Choroid plexus epithelial cell (primary cell): ENCODE results near the gene NUP214.

Experiments used
- DNase-seq: peaks from one replicate; pipeline ENCODE4 v3.0.0-alpha.2; 2010; ENCODE audit warnings: low read depth
- H3K4me3 ChIP-seq: 2 replicates; pipeline ENCODE4 v1.5.1; 2011; ENCODE audit warnings: low read depth, mild to moderate bottlenecking, control low read depth, low read length, moderate library complexity
- TF ChIP-seq, protein P1 (sequence below): conservative IDR thresholded peaks from 2 replicates; pipeline ENCODE4 v1.5.1; 2011; ENCODE audit warnings: low read depth, mild to moderate bottlenecking, control low read depth, inconsistent platforms, low read length, moderate library complexity

The NUP214 gene

DNA sequence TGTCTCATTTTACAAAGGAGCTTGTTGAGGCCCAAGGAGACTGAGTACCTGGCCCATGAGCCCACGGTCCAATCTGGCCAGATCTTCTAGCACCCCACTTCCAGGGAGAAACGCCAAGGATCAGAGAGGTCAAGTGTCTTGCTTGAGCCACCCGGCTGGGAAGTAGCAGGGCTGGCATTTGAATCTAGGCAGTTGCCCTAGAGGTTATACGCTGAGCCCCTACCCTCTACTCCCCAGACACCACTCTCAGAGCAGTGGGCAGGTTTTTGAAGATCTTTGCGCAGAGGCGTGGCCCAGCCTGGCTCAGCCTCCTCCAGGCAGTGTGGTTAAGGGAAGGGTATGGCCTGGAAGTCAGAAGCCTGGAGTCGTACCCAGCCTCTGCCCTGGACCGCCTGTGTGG is 5.8 kb upstream of the NUP214 start:
- no peak overlapping the region for H3K4me3 ChIP-seq
- TF ChIP-seq, protein P1, sequence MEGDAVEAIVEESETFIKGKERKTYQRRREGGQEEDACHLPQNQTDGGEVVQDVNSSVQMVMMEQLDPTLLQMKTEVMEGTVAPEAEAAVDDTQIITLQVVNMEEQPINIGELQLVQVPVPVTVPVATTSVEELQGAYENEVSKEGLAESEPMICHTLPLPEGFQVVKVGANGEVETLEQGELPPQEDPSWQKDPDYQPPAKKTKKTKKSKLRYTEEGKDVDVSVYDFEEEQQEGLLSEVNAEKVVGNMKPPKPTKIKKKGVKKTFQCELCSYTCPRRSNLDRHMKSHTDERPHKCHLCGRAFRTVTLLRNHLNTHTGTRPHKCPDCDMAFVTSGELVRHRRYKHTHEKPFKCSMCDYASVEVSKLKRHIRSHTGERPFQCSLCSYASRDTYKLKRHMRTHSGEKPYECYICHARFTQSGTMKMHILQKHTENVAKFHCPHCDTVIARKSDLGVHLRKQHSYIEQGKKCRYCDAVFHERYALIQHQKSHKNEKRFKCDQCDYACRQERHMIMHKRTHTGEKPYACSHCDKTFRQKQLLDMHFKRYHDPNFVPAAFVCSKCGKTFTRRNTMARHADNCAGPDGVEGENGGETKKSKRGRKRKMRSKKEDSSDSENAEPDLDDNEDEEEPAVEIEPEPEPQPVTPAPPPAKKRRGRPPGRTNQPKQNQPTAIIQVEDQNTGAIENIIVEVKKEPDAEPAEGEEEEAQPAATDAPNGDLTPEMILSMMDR = no peak
- DNase-seq = no peak

DNA sequence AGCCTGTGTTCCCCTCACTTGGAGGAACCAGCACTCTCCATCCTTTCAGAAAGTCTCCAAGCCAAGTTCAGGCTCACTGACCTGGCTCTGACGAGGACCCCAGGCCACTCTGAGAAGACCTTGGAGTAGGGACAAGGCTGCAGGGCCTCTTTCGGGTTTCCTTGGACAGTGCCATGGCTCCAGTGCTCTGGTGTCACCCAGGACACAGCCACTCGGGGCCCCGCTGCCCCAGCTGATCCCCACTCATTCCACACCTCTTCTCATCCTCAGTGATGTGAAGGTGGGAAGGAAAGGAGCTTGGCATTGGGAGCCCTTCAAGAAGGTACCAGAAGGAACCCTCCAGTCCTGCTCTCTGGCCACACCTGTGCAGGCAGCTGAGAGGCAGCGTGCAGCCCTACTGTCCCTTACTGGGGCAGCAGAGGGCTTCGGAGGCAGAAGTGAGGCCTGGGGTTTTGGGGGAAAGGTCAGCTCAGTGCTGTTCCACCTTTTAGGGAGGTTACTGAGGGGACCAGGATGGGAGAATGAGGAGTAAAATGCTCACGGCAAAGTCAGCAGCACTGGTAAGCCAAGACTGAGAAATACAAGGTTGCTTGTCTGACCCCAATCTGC is 4.7 kb upstream of the NUP214 start:
- no peak overlapping the region for H3K4me3 ChIP-seq
- no peak for DNase-seq
- TF ChIP-seq, protein P1 = no peak

DNA sequence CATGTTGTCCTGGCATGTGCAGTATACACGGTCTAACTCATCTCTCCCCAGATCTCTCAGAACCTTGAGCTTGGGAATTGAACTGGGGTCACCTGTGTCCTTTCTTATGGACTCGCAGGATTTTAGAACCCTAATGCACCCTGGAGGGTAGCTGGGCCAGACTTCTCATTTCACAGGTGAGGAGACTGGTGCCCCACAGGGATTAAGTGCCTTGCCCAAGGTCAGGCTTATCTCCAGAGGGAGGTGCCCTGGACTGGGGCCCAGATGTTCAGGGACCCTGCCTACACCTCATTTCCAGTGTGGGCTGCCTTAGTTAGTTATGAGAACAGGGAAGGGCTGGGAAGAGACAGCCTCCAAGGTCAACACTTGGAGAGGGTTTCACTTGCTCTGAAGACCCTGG is 4.0 kb upstream of the NUP214 start:
- TF ChIP-seq, protein P1 = no peak
- DNase-seq = no peak
- H3K4me3 ChIP-seq = no peak overlapping the region

DNA sequence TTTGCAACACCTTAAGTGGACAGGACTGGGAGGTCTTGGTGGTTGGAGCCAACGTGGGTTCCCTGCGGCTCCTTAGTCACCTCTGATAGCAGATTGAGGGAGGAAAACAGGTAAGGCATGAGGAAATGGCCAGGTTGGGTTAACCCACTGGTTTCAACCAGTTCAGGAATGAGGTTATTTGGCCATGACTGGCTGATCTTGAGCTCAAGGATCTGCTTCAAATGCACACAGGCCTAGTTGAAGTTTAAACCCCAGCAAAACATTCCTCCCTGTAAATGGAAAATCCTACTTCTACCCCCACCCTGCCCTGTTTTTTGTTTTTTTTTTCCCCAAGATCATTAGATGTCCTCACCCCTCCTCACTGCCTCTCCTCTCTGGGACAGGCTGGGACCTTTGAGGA is 3.2 kb upstream of the NUP214 start:
- TF ChIP-seq, protein P1 = no peak
- DNase-seq = no peak
- H3K4me3 ChIP-seq = no peak overlapping the region

DNA sequence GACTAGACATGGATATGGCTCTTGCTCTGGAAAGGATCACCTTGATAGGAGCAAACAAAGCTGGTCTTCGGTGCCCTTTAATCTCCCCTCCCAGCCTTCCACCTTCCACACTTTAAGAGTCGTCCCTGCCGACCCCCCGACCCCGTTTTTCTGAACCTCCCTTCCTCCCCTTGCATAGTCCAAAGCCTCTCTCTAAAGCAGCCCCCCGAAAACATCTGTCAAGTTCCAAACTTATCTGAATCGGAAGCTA is 423 bp upstream of the NUP214 start:
- DNase-seq = no peak
- H3K4me3 ChIP-seq = peak overlapping the region; percentile 97
- TF ChIP-seq, protein P1 = no peak

DNA sequence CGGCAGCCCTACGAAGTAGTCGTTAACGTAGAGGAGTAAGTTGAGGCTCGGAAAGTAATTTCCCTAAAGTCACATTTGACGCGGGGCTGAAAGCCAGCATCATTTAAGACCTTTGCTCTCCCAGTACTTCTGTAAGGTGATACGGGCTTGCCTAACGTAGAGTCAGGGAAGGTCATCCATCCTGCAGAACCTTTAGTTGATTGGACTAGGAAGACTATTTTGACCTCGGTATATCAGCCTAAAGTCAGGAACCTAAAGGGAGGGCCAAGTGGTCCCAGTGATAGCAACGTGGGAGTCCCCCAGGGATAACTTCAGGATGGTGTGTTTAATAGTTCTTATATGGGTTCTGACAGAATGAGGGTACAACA is 657 bp downstream of the NUP214 start:
- no peak for DNase-seq
- H3K4me3 ChIP-seq = peak overlapping the region; percentile 97

DNA sequence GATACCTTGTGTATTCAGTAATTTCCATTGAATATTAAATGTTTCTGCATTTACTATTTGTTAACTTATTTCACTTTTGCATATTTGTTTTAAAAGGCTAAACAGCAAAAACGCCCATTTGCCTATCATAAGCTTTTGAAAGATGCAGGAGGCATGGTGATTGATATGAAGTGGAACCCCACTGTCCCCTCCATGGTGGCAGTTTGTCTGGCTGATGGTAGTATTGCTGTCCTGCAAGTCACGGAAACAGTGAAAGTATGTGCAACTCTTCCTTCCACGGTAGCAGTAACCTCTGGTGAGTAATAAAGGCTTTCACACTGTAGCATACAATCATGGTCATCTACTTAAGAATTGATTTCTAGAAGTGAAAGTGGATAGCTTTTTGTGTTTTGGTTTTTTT is 3.8 kb downstream of the NUP214 start:
- H3K4me3 ChIP-seq = no peak overlapping the region
- DNase-seq = no peak
- TF ChIP-seq, protein P1 = no peak

More for the DNA sequence above, 657 bp downstream of the NUP214 start:
- TF ChIP-seq, protein P1 = no peak
